Skeletal muscle tissue (tissue), 4 donors: Measurements from ENCODE around the gene IL19. TPM values are rescaled to one million over a fixed set of nuclear protein-coding genes. Genes with fewer than 3 reads are reported as not detected.

Source experiments
- H3K27ac ChIP-seq: one replicate; pipeline ENCODE4 v1.7.0; 2013; ENCODE audit warnings: mild to moderate bottlenecking, low read depth, low read length, inconsistent platforms
- H3K27me3 ChIP-seq, 3 donors: one replicate each; pipeline ENCODE4 v1.7.0; 2013; ENCODE audit warnings: low read length in 3 of 3; ENCODE audit not compliant: control insufficient read depth in 3 of 3, insufficient read depth in 3 of 3
- H3K36me3 ChIP-seq, 3 donors: one replicate each; pipeline ENCODE4 v1.7.0; 2013; ENCODE audit warnings: low read length in 3 of 3; ENCODE audit not compliant: control insufficient read depth in 3 of 3, insufficient read depth in 3 of 3
- H3K4me1 ChIP-seq, 3 donors: one replicate each; pipeline ENCODE4 v1.7.0; 2013; ENCODE audit warnings: low read length in 3 of 3, mild to moderate bottlenecking in 3 of 3; ENCODE audit not compliant: control insufficient read depth in 3 of 3, insufficient read depth in 3 of 3
- H3K4me3 ChIP-seq, 3 donors: one replicate each; pipeline ENCODE4 v1.7.0; 2013; ENCODE audit warnings: low read length in 3 of 3
- H3K9ac ChIP-seq, 3 donors: one replicate each; pipeline ENCODE4 v1.7.0; 2013; ENCODE audit warnings: low read length in 3 of 3, mild to moderate bottlenecking in 3 of 3, moderate library complexity in 2 of 3, low read depth in 1 of 3
- H3K9me3 ChIP-seq, 3 donors: one replicate each; pipeline ENCODE4 v1.7.0; 2013; ENCODE audit warnings: low read length in 3 of 3; ENCODE audit not compliant: control insufficient read depth in 3 of 3
- total RNA-seq: library from RNA; depleted of rRNA; stranded (reverse); fragments of >200 nt; gene quantifications from one replicate; pipeline ENCODE4 v1.2.3, GENCODE V29; 2014
- donor health status: Osteomylitis.

IL19 gene
- total RNA-seq, 1 donor from 2014 or later: not detected

GRCh38 chr1:206808615-206809014, 38.0 kb downstream of the IL19 start:
- no peak overlapping the region for H3K4me3 ChIP-seq
- no peaks in the 10 kb centered on the region for H3K9me3 ChIP-seq
- H3K9ac ChIP-seq: no peak overlapping the region
- no peak overlapping the region for H3K27ac ChIP-seq
- no peaks in the 10 kb centered on the region for H3K4me1 ChIP-seq
- no peaks in the 10 kb centered on the region for H3K27me3 ChIP-seq
- H3K36me3 ChIP-seq: no peaks in the 10 kb centered on the region

GRCh38 chr1:206809504-206810084, 39.0 kb downstream of the IL19 start:
- H3K27me3 ChIP-seq: no peaks in the 10 kb centered on the region
- H3K4me1 ChIP-seq: no peaks in the 10 kb centered on the region
- no peaks in the 10 kb centered on the region for H3K9me3 ChIP-seq
- no peak overlapping the region for H3K9ac ChIP-seq
- no peak overlapping the region for H3K4me3 ChIP-seq
- no peak overlapping the region for H3K27ac ChIP-seq
- H3K36me3 ChIP-seq: no peaks in the 10 kb centered on the region

- Histone ChIP-seq H3K36me3 (no peaks in the 10 kb centered on the region), H3K9me3 (no peaks in the 10 kb centered on the region), H3K4me3 (no peak overlapping the region), H3K27me3 (no peaks in the 10 kb centered on the region), H3K9ac (no peak overlapping the region), H3K4me1 (no peaks in the 10 kb centered on the region), H3K27ac (no peak overlapping the region)
These were observed 41.9 kb downstream of the IL19 start for GRCh38 chr1:206812471-206812870.

GRCh38 chr1:206814716-206815341, 44.3 kb downstream of the IL19 start:
- Histone ChIP-seq H3K4me3 (no peak overlapping the region), H3K9me3 (no peaks in the 10 kb centered on the region), H3K9ac (no peak overlapping the region), H3K27ac (no peak overlapping the region), H3K36me3 (no peaks in the 10 kb centered on the region), H3K4me1 (no peaks in the 10 kb centered on the region), H3K27me3 (no peaks in the 10 kb centered on the region)

GRCh38 chr1:206816390-206817287, 46.1 kb downstream of the IL19 start:
- H3K4me3 ChIP-seq: no peak overlapping the region
- no peaks in the 10 kb centered on the region for H3K9me3 ChIP-seq
- no peak overlapping the region for H3K9ac ChIP-seq
- H3K4me1 ChIP-seq: no peaks in the 10 kb centered on the region
- no peak overlapping the region for H3K27ac ChIP-seq
- H3K36me3 ChIP-seq: no peaks in the 10 kb centered on the region
- H3K27me3 ChIP-seq: no peaks in the 10 kb centered on the region

- Histone ChIP-seq H3K4me1 (peaks cover 0 to 6% (median 6%) of the 10 kb centered on the region in 3 donors), H3K27me3 (no peaks in the 10 kb centered on the region), H3K9ac (no peak overlapping the region), H3K36me3 (no peaks in the 10 kb centered on the region), H3K9me3 (no peaks in the 10 kb centered on the region), H3K27ac (no peak overlapping the region), H3K4me3 (no peak overlapping the region)
These were observed 50.9 kb downstream of the IL19 start for GRCh38 chr1:206821493-206821892.

- H3K9me3 ChIP-seq: no peaks in the 10 kb centered on the region
- H3K27ac ChIP-seq: no peak overlapping the region
- no peak overlapping the region for H3K9ac ChIP-seq
These were observed 53.2 kb downstream of the IL19 start for GRCh38 chr1:206823727-206824126.

GRCh38 chr1:206824331-206824730, 53.8 kb downstream of the IL19 start:
- Histone ChIP-seq H3K4me3 (no peak overlapping the region), H3K36me3 (no peaks in the 10 kb centered on the region), H3K9me3 (no peaks in the 10 kb centered on the region), H3K9ac (no peak overlapping the region), H3K27me3 (no peaks in the 10 kb centered on the region), H3K4me1 (peaks cover 0 to 6% (median 6%) of the 10 kb centered on the region in 3 donors), H3K27ac (no peak overlapping the region)

More at GRCh38 chr1:206823727-206824126, 53.2 kb downstream of the IL19 start:
- no peak overlapping the region for H3K4me3 ChIP-seq
- H3K27me3 ChIP-seq: no peaks in the 10 kb centered on the region
- H3K36me3 ChIP-seq: no peaks in the 10 kb centered on the region
- H3K4me1 ChIP-seq: peaks cover 0 to 6% (median 6%) of the 10 kb centered on the region in 3 donors

GRCh38 chr1:206826394-206826793, 55.8 kb downstream of the IL19 start:
- no peaks in the 10 kb centered on the region for H3K27me3 ChIP-seq
- H3K36me3 ChIP-seq: no peaks in the 10 kb centered on the region
- H3K9me3 ChIP-seq: no peaks in the 10 kb centered on the region
- no peak overlapping the region for H3K4me3 ChIP-seq
- no peak overlapping the region for H3K27ac ChIP-seq
- peaks cover 0 to 6% (median 6%) of the 10 kb centered on the region in 3 donors for H3K4me1 ChIP-seq
- H3K9ac ChIP-seq: no peak overlapping the region

- H3K27ac ChIP-seq: no peak overlapping the region
These were observed 57.5 kb downstream of the IL19 start for GRCh38 chr1:206828061-206828460.

More at GRCh38 chr1:206828061-206828460, 57.5 kb downstream of the IL19 start:
- Histone ChIP-seq H3K4me1 (peaks cover 0 to 6% (median 6%) of the 10 kb centered on the region in 3 donors), H3K9ac (no peak overlapping the region), H3K27me3 (no peaks in the 10 kb centered on the region), H3K4me3 (no peak overlapping the region), H3K36me3 (no peaks in the 10 kb centered on the region), H3K9me3 (no peaks in the 10 kb centered on the region)
